NCI-H460 (cell line): ENCODE measurements around the gene LPAR3. TPM values are rescaled to one million over a fixed set of nuclear protein-coding genes. Genes with fewer than 3 reads are reported as not detected.
"Not testable (repeated sequence)": the region's sequence is repeated elsewhere in the genome, so short reads cannot be mapped to it uniquely, and the experiment has no call there.

ENCODE experiments used
- DNase-seq: peaks from one replicate; pipeline ENCODE4 v3.0.0-alpha.2; 2016; ENCODE audit warnings: low read depth; ENCODE audit errors: extremely low read depth
- total RNA-seq: library from RNA; depleted of rRNA; stranded (reverse); fragments of >200 nt; shearing (Covaris generic); gene quantifications from 2 replicates; pipeline ENCODE4 v1.2.3, GENCODE V29; 2014

Gene LPAR3
- total RNA-seq, 1 experiment from 2014 or later, result 0.57 TPM

DNA sequence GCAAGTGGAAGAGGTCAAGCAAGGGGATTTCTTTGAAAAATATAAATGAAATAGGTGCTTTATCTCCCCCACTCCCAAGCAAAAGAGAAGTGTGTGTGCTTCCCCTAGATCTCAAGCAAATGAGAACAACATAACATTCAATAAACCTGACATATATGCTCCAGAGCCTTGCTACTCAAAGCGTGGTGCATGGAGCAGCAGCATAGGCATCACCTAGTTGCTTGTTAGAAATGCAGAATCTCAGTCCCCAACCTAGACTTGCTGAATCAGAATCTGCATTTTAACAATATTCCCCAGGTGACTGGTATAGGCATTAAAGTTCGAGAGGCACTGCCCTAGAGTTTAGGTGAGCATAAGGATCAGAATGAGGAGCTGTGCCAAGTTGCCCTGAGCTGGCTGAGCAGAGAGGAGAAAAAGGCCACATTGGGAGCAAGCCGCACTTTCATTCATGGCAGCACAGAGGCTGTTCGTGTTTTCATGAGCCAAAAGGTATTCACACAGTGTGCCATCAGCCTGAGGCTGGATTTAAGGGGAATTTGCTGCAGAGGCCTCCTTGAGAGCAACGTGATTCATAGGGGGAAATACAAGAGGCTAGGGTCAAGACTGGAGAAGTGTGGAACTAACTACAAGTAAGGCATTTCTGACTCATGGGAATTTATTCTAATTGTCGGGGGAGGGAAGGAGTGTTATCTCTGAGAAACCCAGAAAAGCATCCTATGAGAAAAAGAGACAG, 14.3 kb upstream of the LPAR3 start:
- no peak for DNase-seq

DNA sequence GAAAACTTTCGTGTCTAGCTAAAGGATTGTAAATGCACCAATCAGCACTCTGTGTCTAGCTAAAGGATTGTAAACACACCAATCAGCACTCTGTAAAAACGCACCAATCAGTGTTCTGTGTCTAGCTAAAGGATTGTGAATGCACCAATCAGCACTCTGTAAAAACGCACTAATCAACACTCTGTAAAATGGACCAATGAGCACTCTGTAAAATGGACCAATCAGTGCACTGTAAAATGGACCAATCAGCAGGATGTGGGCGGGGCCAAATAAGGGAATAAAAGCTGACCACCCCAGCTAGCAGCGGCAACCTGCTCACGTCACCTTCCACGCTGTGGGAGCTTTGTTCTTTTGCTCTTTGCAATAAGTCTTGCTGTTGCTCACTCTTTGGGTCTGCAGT, 9.7 kb upstream of the LPAR3 start:
- DNase-seq, result not testable (repeated sequence)

DNA sequence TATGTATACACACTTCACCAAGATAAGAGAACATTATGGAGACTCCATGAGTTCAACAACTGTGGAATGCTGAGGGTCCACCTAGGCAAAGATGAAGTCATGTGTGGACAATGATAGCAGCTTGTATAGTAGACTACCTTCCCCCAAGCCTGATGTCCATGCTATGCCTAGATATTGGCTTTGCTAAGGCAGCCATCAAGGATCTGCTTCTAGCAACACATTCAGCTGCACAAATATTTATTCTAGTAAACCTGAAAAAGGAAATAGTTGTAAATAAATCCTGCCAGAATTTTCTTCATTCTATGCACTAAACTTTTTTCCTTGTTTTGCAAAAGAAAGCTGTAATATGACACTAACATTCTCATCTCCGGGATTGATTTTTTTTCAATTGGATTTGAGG, 7.0 kb upstream of the LPAR3 start:
- DNase-seq, result no peak

GRCh38 chr1:84896279-84896678, 3.3 kb upstream of the LPAR3 start:
- DNase-seq, result no peak

- no peak for DNase-seq
Measured at GRCh38 chr1:84890566-84890965, 2.4 kb downstream of the LPAR3 start.

DNA sequence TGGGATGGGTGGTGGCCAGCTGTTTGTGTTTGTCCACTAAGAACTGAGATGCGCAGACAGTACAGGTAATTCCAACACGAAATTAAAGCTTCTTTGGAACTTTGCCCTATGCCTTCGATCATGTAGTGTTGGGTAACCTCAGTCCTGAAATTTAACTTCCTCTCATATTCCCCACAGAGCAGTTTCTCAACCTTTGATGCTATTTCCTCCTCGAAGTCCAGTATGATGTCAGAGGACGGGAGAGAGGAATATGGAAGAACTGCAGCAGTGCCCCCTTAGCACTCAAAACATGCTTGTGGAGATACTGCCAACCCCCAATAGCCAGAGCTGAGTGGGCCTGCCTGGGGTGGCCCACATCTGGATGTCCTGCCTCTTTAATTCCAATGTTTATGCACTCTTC, 3.6 kb downstream of the LPAR3 start:
- DNase-seq, result no peak

GRCh38 chr1:84888753-84889152, 4.3 kb downstream of the LPAR3 start:
- DNase-seq, result no peak

DNA sequence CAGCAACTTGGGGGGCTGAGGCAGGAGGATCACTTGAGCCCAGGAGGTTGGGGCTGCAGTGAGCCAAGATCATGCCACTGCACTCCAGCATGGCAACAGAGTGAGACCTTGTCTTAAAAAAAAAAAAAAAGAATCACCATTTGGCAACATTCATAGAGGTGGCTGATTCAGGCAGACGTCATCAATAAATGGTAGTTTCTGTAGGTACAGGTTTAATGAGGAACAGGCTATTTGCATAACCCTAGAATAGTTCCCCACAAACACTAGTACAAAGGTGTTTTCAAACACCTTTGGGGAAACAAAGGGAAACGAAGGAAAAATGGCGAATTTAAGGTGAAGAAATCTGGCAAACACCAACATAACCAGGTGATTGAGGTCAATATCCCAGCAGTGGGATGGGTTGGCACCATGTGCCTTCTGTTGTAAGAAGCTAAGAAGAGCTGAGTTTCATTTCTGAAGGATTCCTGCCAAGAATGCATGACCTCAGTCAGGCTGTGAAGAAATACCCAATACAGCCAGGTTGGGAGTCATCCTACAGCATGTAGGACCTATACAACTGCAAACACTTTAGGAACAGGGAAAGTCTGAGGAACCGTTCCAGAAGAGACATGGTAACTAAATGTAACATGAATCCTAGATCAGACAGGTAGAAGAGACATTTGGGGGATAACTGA, 5.6 kb downstream of the LPAR3 start:
- DNase-seq, result no peak

DNA sequence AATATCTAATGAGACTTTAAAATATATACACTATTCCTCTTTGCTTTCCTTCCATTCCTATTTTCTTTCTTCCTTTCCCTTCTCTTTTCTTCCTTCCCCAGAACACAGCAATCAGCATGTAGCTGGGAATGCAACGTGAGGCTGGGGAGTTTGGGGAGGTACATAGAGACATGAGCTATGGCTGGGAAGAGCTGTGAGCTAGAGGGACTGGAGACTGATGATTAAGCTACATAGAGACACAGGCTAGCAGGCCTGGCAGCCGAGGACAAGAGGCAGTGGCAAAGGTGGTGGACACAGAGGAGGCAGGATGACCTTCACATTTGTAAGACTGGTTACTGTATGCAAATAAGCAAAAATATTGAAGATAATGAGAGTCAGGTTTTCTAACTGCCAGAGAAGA, 7.5 kb downstream of the LPAR3 start:
- no peak for DNase-seq

DNA sequence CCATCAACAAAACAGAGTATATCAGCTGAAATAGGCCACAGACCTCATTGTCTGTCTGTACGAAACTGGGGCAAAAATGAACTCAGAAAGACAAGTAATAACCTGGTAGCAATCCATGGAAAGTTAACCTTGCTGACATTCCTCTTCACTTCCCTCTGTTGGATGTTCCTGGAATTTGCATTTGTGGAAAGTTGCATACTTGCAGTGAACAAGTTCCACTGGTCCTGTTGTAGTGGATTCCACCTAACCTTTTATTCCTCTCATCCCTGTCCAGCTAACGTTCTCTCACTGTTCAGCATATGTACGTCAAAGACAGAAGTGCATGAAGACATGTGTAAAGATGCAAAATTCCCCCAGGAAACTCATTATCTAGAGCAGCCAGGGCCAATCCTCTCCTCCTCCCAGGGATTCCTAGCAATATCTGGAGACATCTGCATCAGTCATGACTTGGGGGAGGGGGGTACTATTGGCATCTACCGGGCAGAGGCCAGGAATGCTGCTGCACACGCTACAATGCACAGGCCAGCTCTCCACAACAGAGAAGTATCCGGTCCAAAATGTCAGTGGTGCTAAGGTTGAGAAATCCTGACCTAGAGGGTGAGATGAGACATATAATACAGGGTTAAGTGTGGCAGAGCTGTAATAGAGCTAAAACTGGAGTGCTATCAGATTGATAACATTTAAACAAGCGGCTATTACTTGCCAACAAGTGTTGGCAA, 8.2 kb downstream of the LPAR3 start:
- DNase-seq, result no peak

GRCh38 chr1:84883286-84883685, 9.7 kb downstream of the LPAR3 start:
- no peak for DNase-seq

DNA sequence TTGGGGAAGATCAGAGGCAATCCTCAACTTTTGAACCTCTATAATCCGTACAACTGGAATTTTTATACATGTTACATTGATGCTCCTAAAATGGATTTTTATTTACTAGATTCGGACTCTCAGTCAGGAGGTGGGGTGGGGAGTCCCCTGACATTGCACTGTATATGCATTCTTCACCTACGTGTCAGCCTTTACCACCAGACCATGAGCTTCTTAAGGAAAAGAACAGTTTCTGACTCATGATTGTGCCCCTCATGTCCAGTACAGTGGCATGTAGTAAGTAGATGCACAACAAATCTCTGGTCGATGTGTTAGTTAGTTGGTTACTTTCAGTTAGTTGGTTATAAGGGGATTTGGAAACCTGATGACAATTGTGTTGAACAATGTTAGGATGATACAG, 15.4 kb downstream of the LPAR3 start:
- no peak for DNase-seq

GRCh38 chr1:84876353-84876752, 16.7 kb downstream of the LPAR3 start:
- no peak for DNase-seq

DNA sequence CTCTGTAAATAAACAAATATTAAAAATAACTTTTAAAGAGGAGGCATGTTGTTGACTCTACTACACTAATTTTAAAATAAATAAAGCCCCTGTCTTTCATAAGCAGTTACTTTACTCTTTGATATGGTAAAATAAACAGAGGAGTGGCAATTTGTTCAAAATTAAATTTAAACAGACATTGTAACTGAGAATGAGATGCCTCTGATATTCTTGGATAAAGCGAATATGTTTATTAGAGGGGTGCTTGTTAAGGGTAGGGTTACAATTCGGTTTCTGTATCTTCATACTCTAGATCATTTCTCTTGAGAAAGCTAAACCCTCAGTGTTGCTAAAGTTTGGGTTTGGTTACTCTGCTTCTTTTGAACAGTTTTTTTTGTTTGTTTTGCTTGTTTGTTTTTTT, 19.6 kb downstream of the LPAR3 start:
- DNase-seq, result no peak

- DNase-seq, result no peak
Measured at GRCh38 chr1:84872696-84873355, 20.2 kb downstream of the LPAR3 start.

DNA sequence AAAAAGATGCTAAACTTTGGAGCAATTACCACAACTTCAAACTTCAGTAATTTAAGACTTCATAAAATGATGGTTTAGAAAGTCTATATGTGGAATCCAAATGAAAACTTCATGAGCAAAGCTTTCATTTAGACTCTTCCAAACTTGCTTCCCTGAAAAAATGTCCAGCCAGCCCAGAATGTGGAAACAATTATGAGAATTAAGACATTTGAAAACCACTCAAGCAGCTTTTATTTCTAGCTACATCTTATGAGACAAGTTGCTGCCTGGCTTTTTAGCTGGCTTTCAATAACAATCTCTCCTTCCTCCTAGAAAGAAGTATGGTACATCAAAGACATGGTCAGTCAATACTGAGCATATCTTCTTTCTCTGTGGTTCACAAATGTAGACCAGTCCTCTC, 21.8 kb downstream of the LPAR3 start:
- no peak for DNase-seq

GRCh38 chr1:84870591-84870990, 22.4 kb downstream of the LPAR3 start:
- no peak for DNase-seq

DNA sequence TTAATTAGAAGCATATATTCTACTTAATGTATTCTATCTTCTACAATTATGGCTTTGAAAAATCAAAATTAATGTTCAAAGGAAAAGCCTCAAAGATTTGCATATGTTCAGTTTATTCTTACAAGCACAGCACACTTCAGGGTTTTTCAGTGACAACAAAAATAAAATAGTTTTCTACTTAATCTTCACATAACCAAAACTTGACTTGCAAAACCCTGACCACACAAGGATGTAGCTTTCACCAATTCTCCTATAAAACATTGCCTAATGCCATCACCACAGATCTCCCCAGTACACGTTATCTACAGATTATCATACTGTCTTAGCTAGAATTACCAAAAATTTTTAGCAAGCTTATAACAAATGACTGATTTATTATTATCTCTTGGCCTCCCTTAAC, 23.3 kb downstream of the LPAR3 start:
- DNase-seq, result no peak

- no peak for DNase-seq
Measured at GRCh38 chr1:84862810-84863251, 30.2 kb downstream of the LPAR3 start.

- no peak for DNase-seq
Measured at GRCh38 chr1:84861988-84862644, 30.9 kb downstream of the LPAR3 start.

GRCh38 chr1:84861516-84861915, 31.5 kb downstream of the LPAR3 start:
- DNase-seq, result no peak
